ENCODE measurements around the gene ANXA5.

Gene ANXA5

DNA sequence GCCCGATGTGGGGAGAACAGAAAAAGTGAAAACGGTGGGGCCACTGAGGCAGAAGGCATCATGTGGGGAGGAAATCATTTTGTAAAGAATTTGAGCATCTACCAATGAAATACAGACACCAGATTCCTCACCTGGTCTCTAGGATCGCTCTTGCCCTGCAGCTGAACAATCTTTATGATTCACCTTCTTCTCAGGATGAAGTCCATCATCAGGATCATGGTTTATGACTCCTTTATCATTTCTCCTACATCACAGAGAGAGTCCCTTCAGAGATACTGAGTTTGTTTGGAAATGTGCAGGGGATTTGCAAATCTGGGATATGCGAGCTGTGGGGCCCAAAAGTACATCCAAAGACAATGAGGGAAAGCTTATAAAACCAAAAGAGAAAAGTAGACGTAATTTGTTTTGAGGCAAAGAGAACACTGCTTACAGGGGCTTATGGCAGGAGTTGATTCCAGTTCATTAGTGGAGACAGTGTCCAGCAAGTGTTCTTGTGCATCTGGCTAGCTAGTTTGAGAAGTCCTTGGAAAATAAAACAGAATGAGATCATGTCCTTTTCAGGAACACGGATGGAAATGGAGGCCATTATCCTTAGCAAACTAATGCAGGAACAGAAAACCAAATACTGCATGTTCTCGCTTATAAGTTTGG is 15.3 kb upstream of the ANXA5 start:
- no peak for DNase-seq (ENCODE audit: low spot score)

DNA sequence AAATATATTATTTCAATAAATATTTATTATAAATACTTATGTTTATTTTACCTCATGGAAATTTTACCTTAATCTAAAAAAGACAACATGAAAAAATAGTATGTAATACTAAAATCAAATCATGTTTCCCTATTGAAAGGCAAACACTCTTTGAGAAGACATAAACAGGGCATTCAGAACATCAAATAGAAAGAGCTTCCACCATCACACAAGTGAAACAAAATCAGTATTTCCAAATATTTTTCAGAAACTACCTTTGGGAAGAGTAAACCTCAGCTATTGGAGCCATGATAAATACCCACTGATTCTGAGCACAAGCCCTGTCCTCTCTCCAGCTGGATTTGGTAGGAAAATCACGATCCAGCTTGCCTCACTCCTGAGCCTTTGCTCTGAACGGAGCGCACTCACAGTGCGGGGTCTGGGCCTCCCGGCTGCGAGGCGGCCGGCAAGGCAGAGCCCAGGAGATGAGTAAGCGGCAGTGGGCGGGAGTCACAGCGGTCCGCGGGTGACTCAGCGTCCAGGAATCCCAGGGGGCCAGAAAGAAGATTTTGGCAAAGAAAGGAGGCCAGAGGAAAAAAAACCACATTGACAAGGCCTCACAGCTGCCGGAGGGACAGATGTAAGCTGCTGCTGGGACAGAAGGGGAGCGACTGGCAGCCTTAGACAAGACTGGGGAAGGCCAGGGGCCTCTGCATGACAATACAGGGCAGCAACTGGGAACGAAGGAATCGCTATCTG is 14.7 kb upstream of the ANXA5 start:
- no peak for DNase-seq (ENCODE audit: low spot score)

DNA sequence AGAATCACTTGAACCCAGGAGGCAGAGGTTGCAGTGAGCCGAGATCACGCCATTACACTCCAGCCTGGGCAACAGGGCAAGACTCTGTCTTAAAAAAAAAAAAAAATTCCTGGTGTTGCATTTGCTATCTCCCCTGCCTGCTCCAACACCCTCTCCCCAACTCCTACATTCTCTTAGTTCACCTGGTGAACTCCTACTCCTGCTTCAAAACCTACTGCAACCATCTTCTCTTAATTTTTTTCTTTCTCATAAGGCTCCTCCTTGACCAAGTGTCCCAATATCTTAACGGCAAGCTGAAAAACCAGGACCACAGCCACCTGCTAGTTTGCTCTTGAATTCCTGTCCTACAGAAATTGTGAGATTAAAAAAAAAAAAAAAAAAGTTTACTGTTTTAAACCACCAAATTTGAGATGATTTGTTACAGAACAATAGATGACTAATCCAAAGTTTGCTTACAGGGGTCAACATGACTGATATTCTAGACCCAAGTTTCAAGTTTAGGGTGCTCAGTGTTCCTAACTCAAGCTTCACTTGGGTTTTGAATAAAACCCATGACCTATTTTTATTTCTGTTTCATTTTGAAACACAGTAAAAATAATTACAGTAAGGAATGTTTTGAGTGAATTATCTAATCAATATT is 13.1 kb upstream of the ANXA5 start:
- DNase-seq (ENCODE audit: low spot score): no peak

DNA sequence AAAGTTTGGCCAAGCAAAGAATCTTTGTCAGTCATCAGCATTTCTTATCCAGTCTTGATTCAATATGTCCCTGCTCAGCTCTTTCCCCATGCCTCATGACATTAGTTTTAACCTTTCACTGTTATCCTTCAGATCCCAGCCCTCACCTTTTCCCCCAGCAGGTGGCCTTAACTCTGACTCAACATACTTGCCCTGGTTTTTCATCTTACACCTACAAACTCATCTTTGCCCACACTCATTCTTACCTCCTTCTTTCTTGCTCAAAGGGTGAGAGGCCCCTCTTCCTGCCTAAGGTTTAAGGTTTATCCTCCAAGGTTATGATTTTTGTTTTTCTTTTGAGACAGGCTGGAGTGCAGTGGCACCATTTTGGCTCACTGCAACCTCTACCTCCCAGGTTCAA is 10.6 kb upstream of the ANXA5 start:
- no peak for DNase-seq (ENCODE audit: low spot score)

DNA sequence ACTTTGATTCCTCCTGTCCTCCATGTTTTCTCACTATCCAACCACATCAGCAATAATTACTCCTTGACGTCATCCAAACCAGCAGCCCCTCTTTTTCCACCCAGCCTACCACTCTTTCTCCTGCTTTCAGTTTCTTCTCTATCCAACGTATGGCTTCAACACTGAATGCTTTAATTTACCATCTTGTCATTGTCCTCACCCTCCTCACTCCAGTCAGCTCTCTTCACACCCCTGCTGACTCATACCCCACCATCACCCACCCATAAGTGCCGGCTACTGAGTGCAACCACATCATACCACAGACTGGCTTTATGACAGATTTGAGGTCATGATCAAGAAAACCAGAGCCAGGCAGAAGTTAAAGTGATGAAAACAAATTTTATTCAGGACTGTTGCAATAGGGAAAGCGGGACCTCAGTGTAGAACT is 9.8 kb upstream of the ANXA5 start:
- DNase-seq (ENCODE audit: low spot score): no peak

DNA sequence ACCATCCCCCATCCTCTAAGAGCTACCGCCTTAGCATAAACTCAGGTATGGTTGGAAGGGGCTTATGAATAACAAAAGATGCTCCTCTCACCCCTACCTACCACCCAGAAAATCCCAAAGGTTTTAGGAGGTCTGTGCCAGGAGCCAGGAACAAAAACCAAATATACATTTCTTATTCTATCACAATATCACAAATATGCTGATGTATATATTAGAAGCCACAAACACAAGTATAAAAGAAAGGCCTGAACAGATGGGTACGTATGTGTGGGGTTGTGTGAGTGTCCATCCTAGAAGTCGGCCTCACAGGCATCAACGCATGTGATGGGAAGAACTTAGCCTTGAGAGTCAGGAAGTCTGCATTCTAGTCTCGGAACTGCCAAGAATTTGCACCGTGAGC is 8.7 kb upstream of the ANXA5 start:
- DNase-seq (ENCODE audit: low spot score): no peak

DNA sequence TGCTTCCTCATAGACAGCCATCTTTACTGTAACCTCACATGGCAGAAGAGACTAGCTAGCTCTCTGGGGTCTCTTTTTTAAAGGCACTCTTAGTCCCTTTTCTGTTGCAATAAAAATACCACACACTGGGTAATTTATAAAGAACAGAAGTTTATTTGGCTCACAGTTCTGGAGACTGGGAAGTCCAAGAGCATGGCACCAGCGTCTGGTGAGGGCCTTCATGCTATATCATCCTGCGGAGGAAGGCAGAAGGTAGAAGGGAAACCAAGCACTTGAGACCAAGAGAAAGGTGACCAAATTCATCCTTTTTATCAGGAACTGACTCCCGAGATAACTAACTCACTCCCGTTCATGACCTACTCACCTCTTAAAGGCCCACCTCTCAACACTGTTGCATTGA is 5.4 kb upstream of the ANXA5 start:
- no peak for DNase-seq (ENCODE audit: low spot score)

DNA sequence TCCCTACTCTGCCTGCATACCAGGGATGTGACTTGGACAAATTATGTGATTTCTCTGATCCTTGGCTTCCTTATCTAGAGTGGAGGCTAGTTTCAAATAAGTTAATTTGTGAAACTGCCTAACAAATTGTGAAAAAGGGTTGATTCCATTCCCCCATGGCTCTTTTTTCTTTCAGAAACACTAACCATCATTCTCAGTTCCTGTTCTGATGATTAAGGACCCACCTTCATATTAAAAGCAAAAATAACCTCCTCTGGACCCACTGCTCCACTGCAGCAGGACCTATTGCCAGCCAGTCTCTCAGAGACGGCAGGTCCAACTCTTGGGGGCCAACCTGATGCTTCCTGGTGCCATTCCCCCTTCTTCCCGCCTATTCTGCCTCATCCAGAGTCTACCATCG is 4.5 kb upstream of the ANXA5 start:
- DNase-seq (ENCODE audit: low spot score): no peak

DNA sequence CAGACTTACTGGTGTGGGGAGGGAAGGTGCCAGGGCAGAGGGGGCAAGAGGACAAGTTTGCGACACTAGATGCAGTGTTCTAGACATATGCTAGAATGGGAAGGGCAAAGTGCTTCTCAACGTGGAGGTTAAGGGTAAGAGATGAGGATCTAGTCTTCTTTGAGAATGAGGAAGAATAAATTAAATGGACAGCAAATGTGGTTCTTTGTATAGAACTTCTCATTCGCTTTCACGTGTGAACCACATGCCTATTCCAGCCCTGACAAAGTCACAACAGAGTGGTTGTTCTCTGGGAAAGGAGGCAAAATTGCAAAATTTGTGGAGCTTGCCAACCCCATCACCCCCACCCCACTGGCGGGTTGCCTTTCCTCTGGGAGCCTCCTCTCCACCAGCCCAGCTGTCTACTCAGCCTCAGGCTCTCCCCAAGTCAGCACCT is 1.5 kb upstream of the ANXA5 start:
- no peak for DNase-seq (ENCODE audit: low spot score)

DNA sequence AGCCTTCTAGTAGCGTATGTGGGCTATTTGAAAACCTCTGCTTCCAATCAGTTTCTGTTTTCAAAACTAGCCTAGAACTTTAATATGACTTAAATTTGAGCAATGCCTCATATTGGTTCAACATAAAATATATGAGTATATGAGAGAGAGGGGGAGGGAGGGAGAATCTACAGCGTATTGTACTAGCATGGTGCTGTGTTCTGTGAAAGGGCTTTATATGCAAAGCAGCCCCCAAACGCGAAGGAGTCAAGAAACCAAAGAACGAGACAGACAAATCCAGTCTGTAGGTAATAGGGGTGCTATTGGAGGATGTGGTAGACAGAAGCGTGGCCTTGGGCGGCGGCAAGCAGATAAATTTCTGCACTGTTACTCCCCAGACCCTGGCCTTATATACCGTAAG is 784 bp upstream of the ANXA5 start:
- no peak for DNase-seq (ENCODE audit: low spot score)

DNA sequence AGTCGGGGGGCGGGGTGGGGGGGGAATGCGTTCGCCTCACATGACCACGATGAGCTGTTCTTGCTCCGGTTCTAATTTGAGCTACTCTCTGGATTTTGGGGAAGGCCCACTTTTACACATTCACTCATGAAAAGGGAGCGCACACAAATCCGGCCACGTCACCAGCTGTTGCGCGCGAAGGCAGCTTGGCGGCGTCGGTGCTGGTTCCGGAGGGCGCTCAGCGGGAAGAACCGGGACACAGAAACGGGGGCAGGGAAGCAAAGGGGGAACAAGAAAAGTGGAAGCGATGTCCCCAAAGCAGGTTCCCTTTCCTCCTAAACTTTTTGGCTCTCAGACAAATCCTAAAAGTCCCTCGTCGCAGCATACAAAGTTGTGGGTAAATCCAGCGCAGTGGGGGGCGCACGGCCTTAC is 605 bp downstream of the ANXA5 start:
- peak; percentile 65 for DNase-seq (ENCODE audit: low spot score)

DNA sequence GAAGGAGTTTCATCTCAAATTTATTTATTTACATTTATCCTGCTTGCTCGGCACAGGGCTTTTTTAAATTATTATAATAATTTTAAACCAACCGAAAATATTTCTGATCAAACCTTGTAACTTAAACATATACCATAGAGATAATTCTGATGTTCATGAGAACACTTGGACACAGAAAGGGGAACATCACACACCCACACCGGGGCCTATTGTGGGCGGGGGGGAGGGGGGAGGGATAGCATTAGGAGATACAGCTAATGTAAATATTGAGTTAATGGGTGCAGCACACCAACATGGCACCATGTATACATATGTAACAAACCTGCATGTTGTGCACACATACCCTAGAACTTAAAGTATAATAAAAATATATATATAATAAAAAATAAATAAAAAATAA is 2.9 kb downstream of the ANXA5 start:
- DNase-seq (ENCODE audit: low spot score): no peak

DNA sequence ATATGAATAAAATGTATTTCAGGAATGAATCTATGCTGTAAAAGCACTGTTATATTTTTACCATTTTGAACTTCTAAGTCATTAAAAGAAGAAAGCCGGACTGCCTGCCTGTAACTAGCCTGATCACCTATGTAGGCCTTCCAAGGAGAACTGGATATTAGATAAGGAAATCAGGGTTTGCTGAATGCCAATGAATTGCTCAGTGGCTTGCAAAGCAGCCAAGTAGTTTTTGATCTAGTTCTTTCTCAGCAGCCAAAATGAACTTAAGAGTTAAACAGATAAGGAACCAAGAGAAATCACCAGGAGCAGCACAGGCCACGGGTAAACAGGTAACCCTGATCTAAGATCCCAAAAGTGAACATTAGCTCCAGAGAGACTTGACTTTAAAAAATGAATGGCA is 3.3 kb downstream of the ANXA5 start:
- DNase-seq (ENCODE audit: low spot score): no peak

DNA sequence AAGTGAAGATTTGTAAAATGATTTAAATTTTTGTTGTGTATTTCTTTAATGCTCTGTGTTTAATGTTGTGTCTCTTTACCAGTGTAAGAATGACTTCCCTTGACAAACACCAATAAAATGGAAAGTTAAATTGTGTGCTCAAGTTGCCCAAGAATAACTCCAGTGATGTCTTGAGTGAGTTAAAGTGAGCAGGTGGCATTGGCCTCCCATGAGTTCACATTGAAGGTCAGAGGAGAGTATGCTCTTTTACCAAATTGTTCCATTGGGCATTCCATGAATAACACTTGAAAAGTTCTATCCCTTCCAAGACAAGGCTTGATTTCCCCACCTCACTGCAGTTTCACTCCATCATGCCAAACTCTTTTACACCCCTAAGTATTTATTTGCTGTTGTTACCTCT is 4.5 kb downstream of the ANXA5 start:
- DNase-seq (ENCODE audit: low spot score): no peak

DNA sequence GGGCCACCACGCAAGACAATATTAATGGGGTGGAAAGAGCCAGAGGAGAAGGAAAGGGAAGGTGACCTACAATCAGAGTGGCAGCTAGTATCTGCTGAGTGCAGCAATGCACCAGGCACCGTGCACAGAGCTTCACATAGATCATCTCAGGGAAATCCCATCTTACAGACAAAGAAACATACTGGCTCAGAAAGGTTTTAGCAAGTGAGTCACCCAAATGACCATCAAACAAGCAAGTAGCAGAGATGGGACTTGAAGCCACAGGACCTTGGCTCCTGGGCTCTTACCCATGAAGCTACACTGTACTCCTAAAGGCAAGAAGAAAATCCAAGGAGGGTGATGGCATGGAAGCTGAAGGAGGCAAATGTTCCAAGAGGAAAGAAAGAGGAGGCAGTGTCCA is 6.8 kb downstream of the ANXA5 start:
- DNase-seq (ENCODE audit: low spot score): no peak

DNA sequence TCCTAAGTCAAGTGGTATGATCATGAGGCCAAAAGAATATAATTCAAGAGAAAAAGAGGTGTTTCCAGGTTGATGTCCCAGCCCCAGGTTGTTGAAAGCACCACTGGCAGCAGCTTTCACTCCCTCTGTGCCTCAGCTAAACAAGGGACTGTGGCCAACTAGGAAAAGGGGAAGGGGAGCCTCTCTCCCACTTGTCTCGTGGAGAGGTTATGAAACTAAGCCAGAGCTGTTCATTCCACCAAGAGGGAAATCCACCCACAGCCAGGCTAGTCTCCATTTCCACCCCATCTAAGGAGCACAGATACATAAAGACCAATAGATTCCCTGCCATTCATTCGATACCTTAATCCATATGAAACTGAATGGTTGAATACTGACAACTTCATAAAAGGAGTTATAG is 8.1 kb downstream of the ANXA5 start:
- no peak for DNase-seq (ENCODE audit: low spot score)

DNA sequence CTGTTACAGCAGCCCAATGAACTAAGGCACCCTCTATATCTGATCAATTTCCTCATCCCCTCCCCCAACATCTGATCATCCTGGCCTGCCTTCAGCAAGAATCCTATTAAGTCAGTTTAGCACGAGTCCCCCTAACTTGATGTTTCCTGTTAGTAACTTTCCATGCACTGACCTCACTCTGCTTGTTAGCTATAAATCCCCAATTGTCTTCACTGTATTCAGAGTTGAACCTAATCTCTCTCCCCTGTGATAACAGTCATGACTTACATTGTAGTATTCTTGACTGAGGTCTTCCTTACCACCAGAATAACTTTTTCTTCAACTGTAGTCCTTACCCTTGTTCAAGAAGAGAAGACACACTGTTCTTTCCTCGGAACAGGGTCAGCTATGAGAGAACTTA is 8.5 kb downstream of the ANXA5 start:
- DNase-seq (ENCODE audit: low spot score): no peak

DNA sequence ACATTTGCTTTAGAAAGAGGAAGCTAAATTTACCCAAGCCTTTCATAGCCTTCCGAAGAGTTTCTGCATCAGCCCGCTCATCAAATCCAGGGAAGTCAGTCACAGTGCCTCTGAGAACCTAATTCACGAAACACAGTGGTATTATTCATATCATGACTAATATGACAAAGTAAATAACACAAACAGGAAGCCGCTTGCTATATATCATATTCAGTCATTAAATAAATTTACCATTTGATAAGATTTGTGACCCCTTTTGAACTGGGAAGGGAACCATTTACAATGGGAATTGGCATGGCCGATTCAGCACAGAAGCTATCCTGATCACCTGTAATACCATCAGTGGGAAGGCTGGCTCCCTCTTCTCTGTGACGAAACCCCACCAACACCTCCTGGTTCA is 10.5 kb downstream of the ANXA5 start:
- no peak for DNase-seq (ENCODE audit: low spot score)

DNA sequence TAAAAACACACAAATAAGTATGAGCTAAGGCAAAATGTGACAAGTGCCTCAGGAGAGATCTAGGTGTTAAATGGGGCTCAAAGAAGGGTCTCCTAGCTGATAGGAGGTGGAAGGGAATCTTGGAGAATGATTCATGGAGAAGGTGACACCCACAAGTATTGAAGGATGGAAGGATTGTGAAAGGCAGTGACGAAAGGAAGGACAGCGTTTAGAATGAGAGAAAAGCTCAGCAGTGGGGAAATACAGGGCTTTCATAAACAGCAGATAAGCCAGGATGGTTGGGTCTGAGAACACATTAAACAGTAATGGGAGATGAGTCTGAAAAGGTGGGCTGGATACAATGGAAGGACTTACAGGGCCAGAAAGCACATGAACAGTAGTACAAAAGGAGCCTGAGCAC is 11.5 kb downstream of the ANXA5 start:
- no peak for DNase-seq (ENCODE audit: low spot score)

DNA sequence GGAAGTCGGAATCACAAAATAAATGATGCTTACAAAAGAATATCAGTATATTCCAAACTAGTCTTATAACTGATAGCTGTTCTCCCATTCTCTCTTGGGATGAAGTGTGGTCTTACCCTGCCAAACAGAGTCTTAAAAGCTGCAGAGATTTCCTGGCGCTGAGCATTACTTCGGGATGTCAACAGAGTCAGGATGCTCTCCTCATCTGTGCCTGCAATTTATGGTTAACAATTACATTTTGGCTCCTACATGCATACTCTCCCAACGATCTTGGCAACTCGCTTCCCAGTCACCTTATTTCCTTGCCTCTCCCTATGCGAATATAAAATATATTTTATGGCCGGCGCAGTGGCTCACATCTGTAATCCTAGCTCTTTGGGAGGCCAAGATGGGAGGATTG is 12.2 kb downstream of the ANXA5 start:
- DNase-seq (ENCODE audit: low spot score): no peak

DNA sequence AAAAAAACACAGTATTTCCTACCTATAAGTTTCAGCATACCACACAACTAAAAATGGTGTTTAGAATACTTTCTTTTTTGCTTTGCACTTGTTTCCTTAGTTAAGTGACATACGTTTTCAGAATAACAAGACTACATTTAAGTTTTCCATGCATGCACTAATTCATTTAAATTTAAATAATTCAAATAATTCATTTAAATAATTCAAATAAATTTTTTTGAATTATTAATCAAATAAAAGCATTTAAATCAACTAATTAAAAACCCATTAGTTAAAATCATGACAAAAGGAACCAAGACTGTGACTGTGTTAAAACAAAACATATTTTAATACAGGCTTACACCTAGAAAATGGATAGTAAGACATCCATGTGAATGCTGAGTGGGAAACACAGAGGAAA is 12.8 kb downstream of the ANXA5 start:
- no peak for DNase-seq (ENCODE audit: low spot score)

DNA sequence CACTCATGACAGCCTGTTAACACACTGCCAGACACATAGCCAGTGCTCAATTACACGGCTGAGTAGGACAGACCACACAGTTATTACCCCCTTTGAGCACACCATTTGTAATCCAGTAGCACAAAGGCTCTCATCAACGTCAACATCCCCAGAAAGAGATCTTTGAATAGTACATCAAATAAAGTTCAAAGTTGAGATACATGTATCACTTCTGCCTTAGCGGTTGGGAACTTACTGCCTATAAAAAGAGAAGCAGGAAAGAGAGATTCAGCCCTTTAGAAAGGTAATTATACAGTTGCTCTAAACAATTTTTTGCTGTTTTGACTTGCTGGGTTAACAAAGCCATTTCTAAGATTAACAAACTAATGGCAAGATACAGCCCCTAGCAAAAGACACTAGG is 16.2 kb downstream of the ANXA5 start:
- no peak for DNase-seq (ENCODE audit: low spot score)

DNA sequence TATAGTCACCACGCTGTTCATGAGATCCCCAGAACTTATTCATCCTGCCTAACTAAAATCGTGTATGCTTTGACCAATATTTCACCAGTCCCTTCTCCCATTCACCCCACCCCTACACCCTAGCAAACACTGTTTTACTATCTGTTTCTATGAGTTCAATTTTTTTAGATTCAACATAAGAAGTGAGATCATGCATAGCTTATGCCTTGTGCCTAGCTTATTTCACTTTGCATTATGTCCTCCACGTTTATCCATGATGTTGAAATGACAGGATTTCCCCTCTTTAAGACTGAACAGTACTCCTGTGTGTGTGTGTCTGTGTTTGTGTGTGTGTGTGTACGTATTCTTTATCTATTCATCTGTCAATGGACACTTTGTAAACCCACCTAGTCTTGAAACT is 16.8 kb downstream of the ANXA5 start:
- no peak for DNase-seq (ENCODE audit: low spot score)

DNA sequence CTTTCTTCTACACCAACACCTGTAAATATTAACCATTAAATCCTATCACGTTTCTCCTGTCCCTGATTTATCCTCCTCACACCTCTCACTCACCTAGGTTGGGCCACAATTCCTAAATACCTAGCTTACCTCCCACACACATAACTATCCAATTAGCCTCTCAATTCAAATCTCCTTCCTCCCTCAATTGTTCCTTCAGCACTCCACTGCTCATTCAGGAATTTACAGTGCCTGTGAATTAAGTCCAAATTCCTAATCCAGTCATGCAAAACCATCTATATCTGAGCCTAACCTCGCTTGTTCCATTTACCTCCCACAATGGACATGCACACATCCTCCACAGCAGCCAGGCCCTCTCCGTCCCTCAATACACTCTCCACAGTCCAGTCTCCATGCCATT is 17.5 kb downstream of the ANXA5 start:
- no peak for DNase-seq (ENCODE audit: low spot score)

Measured in putamen (tissue), 1 donor.